ENCODE data around the gene APOD. TPM values are rescaled to one million over a fixed set of nuclear protein-coding genes. Genes with fewer than 3 reads are reported as not detected.

APOD gene
- polyA plus RNA-seq, 3 donors, result 1.1 to 11.7 (median 5.7) TPM

DNA sequence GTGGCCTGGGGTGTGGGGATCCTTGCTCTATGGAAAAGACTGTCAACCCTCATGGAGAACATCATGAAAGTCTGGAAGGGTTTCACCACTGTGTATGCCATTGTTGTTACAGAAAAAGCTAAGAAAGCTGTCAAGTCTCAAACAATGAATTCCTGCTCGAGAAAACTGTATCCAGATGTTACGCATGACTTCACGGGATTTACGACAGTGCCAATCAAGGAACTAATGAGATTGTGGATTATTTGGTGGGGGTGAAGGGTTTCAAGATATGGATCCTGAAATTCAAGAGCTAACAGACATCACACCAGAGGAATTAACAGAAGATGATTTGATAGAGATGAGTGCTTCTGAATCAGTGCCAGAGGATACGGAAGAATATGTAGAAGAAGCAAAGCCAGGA lies 48.4 kb downstream of the APOD start:
- DNase-seq (ENCODE audit: low read depth in 3 of 3, low spot score in 2 of 3), result no peak

DNA sequence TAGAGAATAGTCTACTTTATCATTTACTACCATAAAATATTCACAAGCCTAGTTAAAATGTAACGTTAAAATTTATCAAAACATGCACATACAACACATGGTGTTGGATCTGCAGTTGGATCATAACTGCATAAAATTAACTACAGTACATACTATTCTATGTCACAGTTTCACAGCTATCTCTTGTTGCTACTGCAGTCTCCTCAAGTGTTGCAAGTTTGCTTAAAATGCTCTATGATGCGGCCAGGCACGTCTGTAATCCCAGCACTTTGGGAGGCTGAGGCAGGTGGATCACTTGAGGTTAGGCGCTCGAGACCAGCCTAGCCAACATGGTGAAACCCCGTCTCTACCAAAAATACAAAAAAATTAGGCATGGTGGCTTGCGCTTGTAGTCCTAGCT lies 50.9 kb downstream of the APOD start:
- DNase-seq (ENCODE audit: low read depth in 3 of 3, low spot score in 2 of 3), result no peak

DNA sequence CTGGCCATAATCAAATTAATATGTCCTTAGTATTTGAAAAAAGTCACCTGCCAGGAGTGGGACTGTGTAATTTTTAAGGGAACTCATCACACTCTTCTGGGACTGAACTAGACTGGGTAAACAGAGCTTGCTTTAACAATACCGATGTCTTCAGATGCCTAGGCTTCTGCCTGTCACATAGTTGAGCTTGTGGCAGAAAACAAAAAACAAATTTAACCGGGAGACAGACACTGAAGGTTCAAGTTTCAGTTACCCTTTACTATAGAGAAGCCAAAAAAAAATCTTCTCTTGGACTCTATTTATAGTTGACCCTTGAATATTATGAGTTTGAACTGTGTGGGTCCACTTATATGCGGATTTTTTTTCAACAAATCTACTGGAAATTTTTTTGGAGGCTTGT lies 51.4 kb downstream of the APOD start:
- no peak for DNase-seq (ENCODE audit: low read depth in 3 of 3, low spot score in 2 of 3)

DNA sequence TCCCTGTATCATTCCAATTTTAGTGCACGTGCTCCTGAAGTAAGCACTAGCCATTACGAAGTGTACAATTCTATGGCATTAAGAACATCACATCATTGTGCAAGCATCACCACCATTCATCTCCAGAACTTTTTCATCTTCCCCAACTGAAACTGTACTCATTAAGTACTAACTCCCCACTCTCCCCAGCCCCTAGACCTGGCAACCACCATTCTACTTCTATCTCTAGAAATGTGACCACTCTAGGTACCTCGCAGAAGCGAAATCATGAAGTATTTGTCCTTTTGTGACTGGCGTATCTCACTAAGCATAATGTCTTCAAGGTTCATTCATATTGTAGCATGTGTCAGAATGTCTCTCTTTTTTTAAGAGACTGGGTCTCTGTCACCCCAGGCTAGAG lies 52.1 kb downstream of the APOD start:
- no peak for DNase-seq (ENCODE audit: low read depth in 3 of 3, low spot score in 2 of 3)

DNA sequence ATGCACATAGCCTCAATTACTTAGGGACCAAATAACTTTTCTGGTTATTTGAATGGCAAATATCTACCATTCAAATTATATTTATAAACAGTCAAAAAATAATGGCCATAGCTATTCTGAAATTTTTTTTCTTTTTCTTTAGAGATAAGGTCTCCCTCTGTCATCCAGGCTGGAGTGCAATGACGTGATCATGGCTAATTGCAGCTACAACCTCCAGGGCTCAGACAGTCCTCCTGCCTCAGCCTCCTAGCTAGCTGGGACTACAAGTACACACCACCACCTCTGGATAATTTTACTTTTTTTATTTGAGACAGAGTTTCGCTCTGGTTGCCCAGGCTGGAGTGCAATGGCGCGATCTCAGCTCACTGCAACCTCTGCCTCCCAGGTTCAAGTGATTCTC lies 57.2 kb downstream of the APOD start:
- no peak for DNase-seq (ENCODE audit: low read depth in 3 of 3, low spot score in 2 of 3)

DNA sequence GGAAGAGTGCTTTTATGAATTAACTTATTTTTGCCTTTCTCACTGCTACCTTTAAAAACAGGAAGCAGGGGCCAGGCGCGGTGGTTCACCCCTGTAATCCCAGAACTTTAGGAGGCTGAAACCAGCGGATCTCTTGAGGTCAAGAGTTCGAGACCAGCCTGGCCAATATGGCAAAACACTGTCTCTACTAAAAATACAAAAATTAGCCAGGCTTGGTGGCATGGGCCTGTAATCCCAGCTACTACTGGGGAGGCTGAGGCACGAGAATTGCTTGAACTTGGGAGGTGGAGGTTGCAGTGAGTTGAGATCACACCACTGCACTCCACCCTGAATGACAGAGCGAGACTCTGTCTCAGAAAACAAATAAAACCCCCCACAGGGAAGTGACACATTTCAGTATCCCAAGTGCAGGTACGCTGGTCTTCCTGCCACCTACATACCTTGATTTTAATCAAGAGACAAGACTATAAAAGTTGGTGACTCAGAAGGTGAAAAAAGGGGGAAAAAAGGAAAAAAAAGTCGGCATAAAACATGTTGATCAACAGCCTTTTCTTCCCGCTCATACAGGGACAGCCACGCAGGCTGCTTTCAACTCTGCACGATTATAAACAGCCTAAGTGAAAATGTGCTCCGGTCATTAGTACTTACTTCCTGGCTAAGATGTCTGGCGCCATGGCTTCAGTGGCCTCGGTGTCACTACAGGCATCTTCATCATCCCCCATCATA lies 59.4 kb downstream of the APOD start:
- DNase-seq (ENCODE audit: low read depth in 3 of 3, low spot score in 2 of 3), result no peak

DNA sequence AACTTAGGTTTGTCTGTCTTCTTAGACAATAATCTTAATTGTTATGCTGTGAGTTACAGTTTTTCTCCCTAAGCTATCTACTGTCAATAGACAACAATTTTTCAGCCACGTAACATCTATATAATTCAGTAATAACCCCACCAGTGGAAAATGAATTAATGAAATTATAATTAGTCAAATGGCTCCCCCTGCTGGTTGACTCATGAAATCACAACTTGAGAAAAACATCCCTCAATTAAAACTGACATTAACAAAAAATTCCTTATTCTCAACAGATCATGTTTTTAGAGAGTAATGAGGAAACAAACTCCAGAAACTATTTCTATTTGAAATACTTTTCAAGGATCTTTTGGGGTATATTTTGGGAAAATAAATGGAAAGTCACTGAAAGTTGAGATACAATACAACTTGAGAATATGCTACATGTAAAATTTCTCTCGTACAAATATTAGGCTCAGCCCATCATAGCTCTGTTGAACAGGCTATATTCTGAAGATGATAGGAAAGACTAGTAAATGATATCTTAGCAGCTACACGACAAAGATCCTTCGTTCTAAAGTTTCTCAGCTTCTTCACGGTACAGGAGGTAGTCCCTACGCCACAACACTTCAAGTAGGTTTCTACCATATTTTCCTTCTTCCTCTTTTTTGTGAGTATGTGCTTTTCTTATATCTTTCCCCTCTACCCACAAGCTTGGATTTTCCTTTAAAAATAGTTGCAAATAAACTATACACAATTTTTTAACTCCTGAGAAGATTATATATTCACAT lies 61.3 kb downstream of the APOD start:
- DNase-seq (ENCODE audit: low read depth in 3 of 3, low spot score in 2 of 3), result peak in 1 of 3 donors; percentile 8

Other genes starting within 250 kb of the APOD start
- gene ACAP2, start 140.9 kb downstream of the APOD start, polyA plus RNA-seq (ENCODE audit: insufficient read length in 3 of 3), result 10 to 100 TPM; 30.2 to 34.7 (median 31.8) TPM
- 10 to 100 TPM; 56.8 to 65.9 (median 61.2) TPM for gene PPP1R2, start 40.6 kb downstream of the APOD start, polyA plus RNA-seq (ENCODE audit: insufficient read length in 3 of 3)
- gene MUC20, start 137.0 kb upstream of the APOD start, polyA plus RNA-seq (ENCODE audit: insufficient read length in 3 of 3), result 10 to 100 TPM; 17.7 to 18.8 (median 18.1) TPM
- gene MUC4, start 228.0 kb upstream of the APOD start, polyA plus RNA-seq (ENCODE audit: insufficient read length in 3 of 3), result under 1 TPM; 0.83 to 0.97 (median 0.87) TPM

All from right renal cortex interstitium (tissue), 3 donors.